NB4 (cell line): Measurements from ENCODE around the gene KDM8.

ENCODE experiments used
- DNase-seq: peaks from one replicate; pipeline ENCODE4 v3.0.0; 2010; ENCODE audit warnings: low read depth
- H3K4me3 ChIP-seq: one replicate; pipeline ENCODE4 v1.5.1; 2011; ENCODE audit warnings: mild to moderate bottlenecking, low read depth, low read length, moderate library complexity
- MYC ChIP-seq: IDR thresholded peaks from 2 replicates; pipeline ENCODE4 v1.6.1; 2011; ENCODE audit warnings: low read depth, low read length
- POLR2A ChIP-seq: IDR thresholded peaks from 2 replicates; pipeline ENCODE4 v1.6.1; 2011; ENCODE audit warnings: mild to moderate bottlenecking; ENCODE audit not compliant: insufficient read length; ENCODE audit errors: extremely low read depth
- TF ChIP-seq, protein P1 (sequence below): IDR thresholded peaks from one replicate; pipeline ENCODE4 v1.5.1; 2012; ENCODE audit warnings: low read depth, low read length
- TF ChIP-seq, protein P2 (sequence below): IDR thresholded peaks from 2 replicates; pipeline ENCODE4 v1.6.1; 2011; ENCODE audit warnings: low read depth, low read length

Gene KDM8

DNA sequence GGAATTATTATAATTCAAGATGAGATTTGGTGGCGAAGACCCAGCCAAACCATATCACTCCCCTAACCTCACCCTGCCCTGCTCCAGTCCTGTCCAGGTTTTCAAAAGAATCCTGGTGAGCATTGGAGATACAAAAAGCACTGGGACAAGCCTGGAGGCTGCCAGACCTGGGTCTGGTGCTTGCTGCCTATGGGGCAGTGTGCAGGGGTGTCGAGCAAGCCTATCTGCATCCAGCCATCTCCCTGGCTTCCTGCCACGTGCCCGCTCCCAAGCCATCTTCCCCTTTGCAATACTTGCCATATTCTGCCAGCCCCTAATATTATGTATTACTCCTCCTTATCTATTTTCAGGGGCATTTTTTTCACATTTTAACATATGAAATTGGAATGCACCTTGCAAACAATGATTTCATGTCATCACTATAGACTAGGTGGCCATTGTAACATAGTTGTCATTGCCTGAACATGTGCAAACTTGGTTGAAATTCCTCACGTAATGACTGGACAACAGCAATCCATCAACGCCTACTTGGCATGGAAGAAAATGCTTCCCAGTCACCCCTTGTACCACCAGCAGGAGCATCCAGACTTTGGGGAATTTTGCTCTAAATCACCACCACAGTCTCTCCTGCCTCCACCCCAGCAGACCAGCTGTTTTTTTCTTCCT, 8.1 kb upstream of the KDM8 start:
- TF ChIP-seq POLR2A (no peak), MYC (no peak)
- TF ChIP-seq, protein P1, sequence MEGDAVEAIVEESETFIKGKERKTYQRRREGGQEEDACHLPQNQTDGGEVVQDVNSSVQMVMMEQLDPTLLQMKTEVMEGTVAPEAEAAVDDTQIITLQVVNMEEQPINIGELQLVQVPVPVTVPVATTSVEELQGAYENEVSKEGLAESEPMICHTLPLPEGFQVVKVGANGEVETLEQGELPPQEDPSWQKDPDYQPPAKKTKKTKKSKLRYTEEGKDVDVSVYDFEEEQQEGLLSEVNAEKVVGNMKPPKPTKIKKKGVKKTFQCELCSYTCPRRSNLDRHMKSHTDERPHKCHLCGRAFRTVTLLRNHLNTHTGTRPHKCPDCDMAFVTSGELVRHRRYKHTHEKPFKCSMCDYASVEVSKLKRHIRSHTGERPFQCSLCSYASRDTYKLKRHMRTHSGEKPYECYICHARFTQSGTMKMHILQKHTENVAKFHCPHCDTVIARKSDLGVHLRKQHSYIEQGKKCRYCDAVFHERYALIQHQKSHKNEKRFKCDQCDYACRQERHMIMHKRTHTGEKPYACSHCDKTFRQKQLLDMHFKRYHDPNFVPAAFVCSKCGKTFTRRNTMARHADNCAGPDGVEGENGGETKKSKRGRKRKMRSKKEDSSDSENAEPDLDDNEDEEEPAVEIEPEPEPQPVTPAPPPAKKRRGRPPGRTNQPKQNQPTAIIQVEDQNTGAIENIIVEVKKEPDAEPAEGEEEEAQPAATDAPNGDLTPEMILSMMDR: no peak
- TF ChIP-seq, protein P2, sequence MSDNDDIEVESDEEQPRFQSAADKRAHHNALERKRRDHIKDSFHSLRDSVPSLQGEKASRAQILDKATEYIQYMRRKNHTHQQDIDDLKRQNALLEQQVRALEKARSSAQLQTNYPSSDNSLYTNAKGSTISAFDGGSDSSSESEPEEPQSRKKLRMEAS: no peak
- H3K4me3 ChIP-seq: no peak overlapping the region
- no peak for DNase-seq

DNA sequence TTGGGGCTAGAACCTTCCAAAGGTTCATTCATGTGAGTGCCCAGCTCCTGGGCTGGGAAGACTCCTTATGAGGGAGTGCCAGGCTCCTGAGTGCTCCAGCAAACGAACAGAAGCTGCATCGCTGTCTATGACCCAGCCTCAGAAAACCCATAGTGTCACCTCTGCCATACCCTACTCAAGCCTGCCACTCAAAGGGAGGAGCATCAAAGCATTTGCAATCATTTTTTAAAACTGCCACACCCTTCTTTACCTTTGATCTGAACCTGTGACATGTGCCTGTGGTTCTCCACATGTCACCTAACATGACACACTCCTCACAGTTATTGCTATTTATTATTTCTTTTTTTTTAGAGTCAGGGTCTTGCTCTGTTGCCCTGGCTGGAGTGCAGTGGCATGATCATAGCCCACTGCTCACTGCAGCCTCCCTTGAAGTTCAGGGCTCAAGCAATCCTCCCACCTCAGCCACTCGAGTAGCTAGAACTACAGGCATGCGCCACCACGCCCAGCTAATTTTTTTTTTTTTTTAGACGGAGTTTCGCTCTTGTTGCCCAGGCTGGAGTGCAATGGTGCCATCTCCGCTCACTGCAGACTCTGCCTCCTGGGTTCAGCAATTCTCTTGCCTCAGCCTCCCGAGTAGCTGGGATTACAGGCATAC, 7.3 kb upstream of the KDM8 start:
- TF ChIP-seq, protein P1: no peak
- no peak for TF ChIP-seq MYC
- TF ChIP-seq, protein P2: no peak
- TF ChIP-seq POLR2A: no peak
- no peak for DNase-seq
- no peak overlapping the region for H3K4me3 ChIP-seq

DNA sequence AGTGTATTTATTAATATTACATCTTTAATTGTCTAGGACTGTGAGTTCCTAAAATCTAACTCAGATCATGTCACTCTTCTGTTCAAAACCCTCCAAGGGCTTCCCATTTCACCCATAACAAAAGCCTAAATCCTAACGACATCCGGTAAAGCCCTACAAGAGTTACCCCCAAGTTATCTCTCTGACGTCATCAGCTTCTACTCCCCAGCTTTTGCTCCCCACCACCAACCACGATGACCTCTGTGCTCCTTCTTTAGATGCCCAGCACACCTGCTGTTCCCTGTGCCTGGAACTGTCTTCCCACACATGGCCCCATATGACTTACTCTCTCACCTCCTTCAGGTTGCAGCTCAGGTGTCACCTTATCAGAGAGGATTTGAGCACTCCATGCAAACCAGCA, 6.3 kb upstream of the KDM8 start:
- TF ChIP-seq MYC: no peak
- TF ChIP-seq, protein P2: no peak
- TF ChIP-seq, protein P1: no peak
- TF ChIP-seq POLR2A: no peak
- H3K4me3 ChIP-seq: no peak overlapping the region
- no peak for DNase-seq

DNA sequence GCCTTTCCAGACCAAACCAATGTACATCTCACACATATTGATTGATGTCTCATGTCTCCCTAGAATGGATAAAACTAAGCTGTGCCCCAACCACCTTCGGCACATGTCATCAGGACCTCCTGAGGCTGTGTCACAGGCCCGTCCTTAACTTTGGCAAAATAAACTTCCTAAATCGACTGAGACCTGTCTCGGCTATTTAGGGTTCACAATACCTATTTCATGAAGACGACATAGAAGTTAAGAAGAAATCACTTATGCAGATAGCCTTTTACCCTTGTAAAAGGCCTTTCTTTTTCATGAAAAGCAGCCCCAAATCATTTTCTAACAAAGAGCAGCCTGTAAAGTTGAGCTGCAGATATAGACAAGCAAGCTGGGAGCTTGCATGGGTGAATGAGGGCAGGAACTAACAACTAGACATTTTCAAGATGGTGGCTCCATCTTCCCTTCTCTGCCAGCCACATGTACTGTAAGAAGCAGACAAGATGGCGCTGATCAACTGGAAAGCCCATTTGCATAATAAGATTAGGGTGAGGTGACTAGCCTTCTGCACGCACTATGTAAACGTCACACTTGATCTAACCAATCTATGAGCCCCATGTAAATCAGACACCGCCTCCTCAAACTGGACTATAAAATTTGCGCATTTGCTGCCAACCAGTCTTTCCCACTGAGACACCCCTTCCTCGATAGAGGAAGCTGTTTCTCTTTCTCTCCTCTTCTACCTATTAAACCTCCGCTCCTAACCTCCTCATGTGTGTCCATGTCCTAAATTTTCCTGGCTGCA, 4.7 kb upstream of the KDM8 start:
- DNase-seq: peak; percentile 59
- no peak for TF ChIP-seq MYC
- TF ChIP-seq, protein P2: no peak
- no peak for TF ChIP-seq POLR2A
- TF ChIP-seq, protein P1: no peak
- H3K4me3 ChIP-seq: no peak overlapping the region

DNA sequence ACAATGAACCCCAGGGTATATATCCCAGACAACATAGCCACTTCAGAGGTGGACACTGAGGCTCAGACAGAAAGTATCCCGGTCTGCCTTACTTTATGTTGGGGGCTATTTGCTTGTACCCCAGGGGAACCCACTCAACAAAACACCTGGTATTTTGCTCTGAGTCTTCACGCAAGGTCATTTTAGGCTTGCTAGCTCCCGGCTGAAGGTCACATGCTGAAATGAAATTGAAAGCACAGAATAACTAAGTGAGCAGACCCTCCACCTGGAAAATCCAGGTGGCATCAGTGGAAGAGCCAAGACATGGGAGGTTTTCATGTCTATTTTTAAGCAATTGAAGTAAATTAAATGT, 4.1 kb upstream of the KDM8 start:
- no peak overlapping the region for H3K4me3 ChIP-seq
- DNase-seq: no peak
- TF ChIP-seq POLR2A: no peak
- TF ChIP-seq, protein P2: no peak
- TF ChIP-seq, protein P1: no peak
- TF ChIP-seq MYC: no peak
